Fibroblast of lung (primary cell): Measurements from ENCODE around the gene REC8.

Experiments
- EZH2 ChIP-seq: IDR thresholded peaks from 2 replicates; pipeline ENCODE4 v1.5.1; 2012; ENCODE audit warnings: low read length, control low read depth, mild to moderate bottlenecking; ENCODE audit errors: missing control alignments
- TF ChIP-seq, protein P1 (sequence below), 2 donors: IDR thresholded peaks in 1 of 2; conservative IDR thresholded peaks in 1 of 2; 1 replicate in 1 of 2; 2 replicates in 1 of 2; pipeline ENCODE4 v1.5.1; 2011 to 2012; ENCODE audit warnings: low read length in 2 of 2, control low read depth in 1 of 2, inconsistent platforms in 1 of 2, low read depth in 1 of 2, mild to moderate bottlenecking in 1 of 2

DNA sequence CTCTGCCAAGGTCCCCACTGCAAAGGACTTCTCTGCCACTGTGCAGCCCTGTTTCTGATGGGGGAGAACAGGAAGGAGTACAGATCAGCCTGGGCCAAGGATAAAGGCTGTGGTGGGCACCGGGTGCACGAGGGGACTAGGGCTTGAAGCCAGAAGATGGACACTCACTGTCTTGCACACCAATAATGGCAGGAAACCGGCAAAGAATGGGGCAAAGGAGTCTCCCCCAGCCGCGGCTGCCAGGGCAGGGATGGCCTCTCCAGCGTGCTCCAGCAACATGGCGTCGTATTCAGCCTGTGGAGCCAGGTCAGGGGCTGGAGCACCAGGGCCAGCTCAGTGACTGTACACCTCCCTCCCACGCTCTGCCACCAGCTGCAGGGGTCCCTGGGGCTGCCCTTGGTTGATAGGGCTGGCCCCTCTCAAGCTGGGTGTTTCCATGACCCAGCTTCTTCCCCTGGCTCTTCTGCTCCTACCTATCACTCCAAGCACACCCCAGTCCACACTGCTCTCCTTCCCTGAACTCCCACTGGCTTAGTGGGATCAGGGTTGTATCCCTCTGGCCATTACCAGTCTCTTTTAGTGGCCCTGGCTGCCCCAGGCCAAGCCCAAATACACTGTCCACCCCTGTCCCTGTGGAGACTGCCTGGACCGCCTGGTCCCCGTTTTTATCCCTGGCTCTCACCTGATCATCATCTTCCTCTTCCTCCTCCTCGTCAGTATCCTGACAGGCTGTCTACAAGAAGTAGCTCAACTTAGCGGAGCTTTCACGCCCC is 10.4 kb downstream of the REC8 start:
- TF ChIP-seq, protein P1, sequence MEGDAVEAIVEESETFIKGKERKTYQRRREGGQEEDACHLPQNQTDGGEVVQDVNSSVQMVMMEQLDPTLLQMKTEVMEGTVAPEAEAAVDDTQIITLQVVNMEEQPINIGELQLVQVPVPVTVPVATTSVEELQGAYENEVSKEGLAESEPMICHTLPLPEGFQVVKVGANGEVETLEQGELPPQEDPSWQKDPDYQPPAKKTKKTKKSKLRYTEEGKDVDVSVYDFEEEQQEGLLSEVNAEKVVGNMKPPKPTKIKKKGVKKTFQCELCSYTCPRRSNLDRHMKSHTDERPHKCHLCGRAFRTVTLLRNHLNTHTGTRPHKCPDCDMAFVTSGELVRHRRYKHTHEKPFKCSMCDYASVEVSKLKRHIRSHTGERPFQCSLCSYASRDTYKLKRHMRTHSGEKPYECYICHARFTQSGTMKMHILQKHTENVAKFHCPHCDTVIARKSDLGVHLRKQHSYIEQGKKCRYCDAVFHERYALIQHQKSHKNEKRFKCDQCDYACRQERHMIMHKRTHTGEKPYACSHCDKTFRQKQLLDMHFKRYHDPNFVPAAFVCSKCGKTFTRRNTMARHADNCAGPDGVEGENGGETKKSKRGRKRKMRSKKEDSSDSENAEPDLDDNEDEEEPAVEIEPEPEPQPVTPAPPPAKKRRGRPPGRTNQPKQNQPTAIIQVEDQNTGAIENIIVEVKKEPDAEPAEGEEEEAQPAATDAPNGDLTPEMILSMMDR (conservative IDR thresholded peaks at IDR 0.05 in 1 of 2, IDR thresholded peaks at IDR 0.05 in 1 of 2; ENCODE audit: low read depth in 1 of 2, low read length in 2 of 2), result no peak
- TF ChIP-seq EZH2, result no peak
